DOHH2 (cell line): Measurements from ENCODE around the gene ALK.

Source experiments
- H3F3A ChIP-seq: fragments of 200-600 bp; sonication (generic), shearing (Covaris generic); 2 replicates; pipeline ENCODE4 v1.6.0; 2016; ENCODE audit warnings: antibody characterized with exemption, mild to moderate bottlenecking; ENCODE audit not compliant: control insufficient read depth, insufficient read depth
- H3K27ac ChIP-seq: fragments of 200-600 bp; sonication (generic); 2 replicates; pipeline ENCODE4 v1.5.1; 2014; ENCODE audit warnings: low read depth, mild to moderate bottlenecking, low read length, moderate library complexity
- H3K27me3 ChIP-seq: fragments of 200-600 bp; sonication (generic); 2 replicates; pipeline ENCODE4 v1.6.1; 2014; ENCODE audit warnings: mild to moderate bottlenecking, low read length, mixed read lengths; ENCODE audit not compliant: control insufficient read depth
- H3K36me3 ChIP-seq: fragments of 200-600 bp; sonication (generic); 2 replicates; pipeline ENCODE4 v1.6.1; 2014; ENCODE audit warnings: mild to moderate bottlenecking, low read length, moderate library complexity, mixed read lengths; ENCODE audit not compliant: control insufficient read depth
- H3K4me1 ChIP-seq: fragments of 200-600 bp; sonication (generic); 2 replicates; pipeline ENCODE4 v1.6.1; 2014; ENCODE audit warnings: mild to moderate bottlenecking, low read length, mixed read lengths; ENCODE audit not compliant: control insufficient read depth
- H3K4me2 ChIP-seq: fragments of 200-600 bp; sonication (generic); 2 replicates; pipeline ENCODE4 v1.6.0; 2014; ENCODE audit warnings: mild to moderate bottlenecking, low read length, moderate library complexity
- H3K4me3 ChIP-seq: fragments of 200-600 bp; sonication (generic); 2 replicates; pipeline ENCODE4 v1.5.1; 2014; ENCODE audit warnings: mild to moderate bottlenecking, low read length, mixed read lengths
- H3K79me2 ChIP-seq: fragments of 200-600 bp; sonication (generic); 2 replicates; pipeline ENCODE4 v1.6.1; 2014; ENCODE audit warnings: mild to moderate bottlenecking, low read length, mixed read lengths; ENCODE audit not compliant: control insufficient read depth
- H3K9me2 ChIP-seq: fragments of 200-600 bp; sonication (generic); replicated peaks from 2 replicates; pipeline ENCODE4 v1.6.1; 2014; ENCODE audit warnings: mild to moderate bottlenecking, low read length, mixed read lengths; ENCODE audit not compliant: control insufficient read depth
- H3K9me3 ChIP-seq: fragments of 200-600 bp; sonication (generic); 2 replicates; pipeline ENCODE4 v1.6.1; 2014; ENCODE audit warnings: antibody characterized with exemption, low read length, mixed read lengths; ENCODE audit not compliant: control insufficient read depth, insufficient read depth
- H4K20me1 ChIP-seq: fragments of 200-600 bp; sonication (generic); 2 replicates; pipeline ENCODE4 v1.6.0; 2014; ENCODE audit warnings: low read depth, mild to moderate bottlenecking, antibody characterized with exemption, low read length, moderate library complexity; ENCODE audit not compliant: control insufficient read depth, insufficient read depth
- CTCF ChIP-seq: fragments of 200-600 bp; sonication (generic); IDR thresholded peaks from one replicate; pipeline ENCODE4 v1.5.1; 2014; ENCODE audit warnings: antibody characterized with exemption, mild to moderate bottlenecking, low read depth, low read length; ENCODE audit not compliant: poor library complexity, severe bottlenecking
- EZH2phosphoT487 ChIP-seq: fragments of 200-600 bp; sonication (generic); IDR thresholded peaks from 2 replicates; pipeline ENCODE4 v1.6.1; 2017; ENCODE audit warnings: borderline replicate concordance, mild to moderate bottlenecking, antibody characterized with exemption, low read length, moderate library complexity, mixed read lengths

The ALK gene

GRCh38 chr2:29743516-29743915 is 177.9 kb downstream of the ALK start:
- Histone ChIP-seq H3K36me3 (no peaks in the 10 kb centered on the region), H4K20me1 (no peaks in the 10 kb centered on the region), H3K9me3 (no peaks in the 10 kb centered on the region), H3K27ac (no peak overlapping the region), H3K4me1 (no peaks in the 10 kb centered on the region), H3K27me3 (no peaks in the 10 kb centered on the region), H3K4me2 (no peak overlapping the region), H3F3A (no peaks in the 10 kb centered on the region), H3K4me3 (no peak overlapping the region), H3K79me2 (no peaks in the 10 kb centered on the region), H3K9me2 (no peaks in the 10 kb centered on the region)
- TF ChIP-seq EZH2phosphoT487: no peak
- TF ChIP-seq CTCF: no peak

GRCh38 chr2:29742656-29743055 is 178.7 kb downstream of the ALK start:
- no peaks in the 10 kb centered on the region for H3K79me2 ChIP-seq
- no peaks in the 10 kb centered on the region for H3K9me2 ChIP-seq
- no peak overlapping the region for H3K4me2 ChIP-seq
- no peaks in the 10 kb centered on the region for H3K36me3 ChIP-seq
- no peaks in the 10 kb centered on the region for H3K27me3 ChIP-seq
- H3F3A ChIP-seq: no peaks in the 10 kb centered on the region
- H3K4me3 ChIP-seq: no peak overlapping the region
- H3K27ac ChIP-seq: no peak overlapping the region
- H3K4me1 ChIP-seq: no peaks in the 10 kb centered on the region
- no peaks in the 10 kb centered on the region for H3K9me3 ChIP-seq
- H4K20me1 ChIP-seq: no peaks in the 10 kb centered on the region
- no peak for TF ChIP-seq CTCF
- no peak for TF ChIP-seq EZH2phosphoT487

GRCh38 chr2:29741132-29741531 is 180.3 kb downstream of the ALK start:
- no peaks in the 10 kb centered on the region for H3F3A ChIP-seq
- H4K20me1 ChIP-seq: no peaks in the 10 kb centered on the region
- no peaks in the 10 kb centered on the region for H3K9me3 ChIP-seq
- no peaks in the 10 kb centered on the region for H3K79me2 ChIP-seq
- no peaks in the 10 kb centered on the region for H3K4me1 ChIP-seq
- no peaks in the 10 kb centered on the region for H3K36me3 ChIP-seq
- no peak overlapping the region for H3K27ac ChIP-seq
- H3K27me3 ChIP-seq: no peaks in the 10 kb centered on the region
- TF ChIP-seq EZH2phosphoT487 (no peak), CTCF (no peak)
- no peak overlapping the region for H3K4me3 ChIP-seq
- no peak overlapping the region for H3K4me2 ChIP-seq
- H3K9me2 ChIP-seq: no peaks in the 10 kb centered on the region

GRCh38 chr2:29733965-29734364 is 187.4 kb downstream of the ALK start:
- H3K27ac ChIP-seq: no peak overlapping the region
- TF ChIP-seq CTCF: no peak
- no peak for TF ChIP-seq EZH2phosphoT487
- no peak overlapping the region for H3K4me3 ChIP-seq
- H3K4me2 ChIP-seq: no peak overlapping the region
- H3F3A ChIP-seq: no peaks in the 10 kb centered on the region
- no peaks in the 10 kb centered on the region for H3K79me2 ChIP-seq
- H3K9me2 ChIP-seq: no peaks in the 10 kb centered on the region
- H3K4me1 ChIP-seq: no peaks in the 10 kb centered on the region
- H4K20me1 ChIP-seq: no peaks in the 10 kb centered on the region
- H3K9me3 ChIP-seq: no peaks in the 10 kb centered on the region
- no peaks in the 10 kb centered on the region; the same call in 1 of the 2 replicates for H3K27me3 ChIP-seq
- no peaks in the 10 kb centered on the region for H3K36me3 ChIP-seq
